HG02798 (cell line): ENCODE data around the gene ARMH3.
"Not testable (repeated sequence)": the region's sequence is repeated elsewhere in the genome, so short reads cannot be mapped to it uniquely, and the experiment has no call there.

Experiments
- ATAC-seq: cut with Tn5 transposase; IDR thresholded peaks from one replicate; pipeline ENCODE4 v1.9.1; 2021; ENCODE audit warnings: mild to moderate bottlenecking; ENCODE audit not compliant: unreplicated experiment, poor library complexity

ARMH3 gene

GRCh38 chr10:102054881-102055646, 909 bp downstream of the ARMH3 start:
- ATAC-seq = not testable (repeated sequence)

GRCh38 chr10:102046095-102046494, 9.9 kb downstream of the ARMH3 start:
- no peak for ATAC-seq

DNA sequence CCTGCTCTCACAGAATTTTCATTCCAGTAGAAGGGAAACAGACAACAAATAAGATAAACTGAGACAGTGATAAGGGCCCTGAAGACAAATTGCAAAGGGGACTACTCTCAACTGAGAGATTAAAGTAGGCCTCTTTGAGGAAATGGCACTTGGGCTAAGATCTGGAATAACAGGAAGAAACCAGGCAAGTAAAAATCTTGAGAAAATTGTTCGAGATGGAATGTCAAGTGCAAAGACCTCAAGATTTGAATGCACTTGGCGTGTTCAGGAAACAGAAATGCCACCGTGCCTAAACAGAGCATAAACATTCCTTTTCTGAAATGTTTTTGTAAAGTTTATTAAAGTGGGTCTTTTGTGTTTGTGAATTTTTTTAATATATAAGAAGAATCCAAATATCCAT, 10.7 kb downstream of the ARMH3 start:
- no peak for ATAC-seq

- ATAC-seq = no peak
These were observed 15.5 kb downstream of the ARMH3 start for GRCh38 chr10:102040305-102041050.

DNA sequence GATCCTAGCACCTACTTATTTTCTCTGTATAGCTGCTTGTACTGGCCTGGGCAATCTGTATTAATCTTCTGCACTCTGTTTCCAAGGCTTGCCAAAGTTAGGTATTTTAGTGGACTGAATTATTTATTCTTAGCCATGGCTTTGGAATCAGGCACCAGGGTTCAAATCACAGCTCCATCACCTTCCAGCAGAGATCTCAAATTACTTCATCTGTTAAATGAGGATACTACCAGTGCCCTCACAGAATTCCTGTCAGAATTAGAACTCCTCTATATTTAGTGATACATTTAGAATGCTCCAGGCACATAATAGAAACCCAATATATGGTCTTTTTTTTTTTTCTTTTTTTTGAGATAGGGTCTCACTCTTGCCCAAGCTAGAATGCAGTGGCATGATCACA, 17.6 kb downstream of the ARMH3 start:
- no peak for ATAC-seq

DNA sequence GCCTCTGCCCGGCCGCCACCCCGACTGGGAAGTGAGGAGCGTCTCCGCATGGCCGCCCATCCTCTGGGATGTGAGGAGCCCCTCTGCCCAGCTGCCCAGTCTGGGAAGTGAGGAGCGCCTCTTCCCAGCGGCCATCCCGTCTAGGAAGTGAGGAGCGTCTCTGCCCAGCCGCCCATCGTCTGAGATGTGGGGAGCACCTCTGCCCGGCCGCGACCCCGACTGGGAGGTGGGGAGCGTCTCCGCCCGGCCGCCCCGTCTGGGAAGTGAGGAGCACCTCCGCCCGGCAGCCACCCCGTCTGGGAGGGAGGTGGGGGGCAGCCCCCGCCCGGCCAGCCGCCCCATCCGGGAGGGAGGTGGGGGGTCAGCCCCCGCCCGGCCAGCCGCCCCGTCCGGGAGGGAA, 20.2 kb downstream of the ARMH3 start:
- not testable (repeated sequence) for ATAC-seq

DNA sequence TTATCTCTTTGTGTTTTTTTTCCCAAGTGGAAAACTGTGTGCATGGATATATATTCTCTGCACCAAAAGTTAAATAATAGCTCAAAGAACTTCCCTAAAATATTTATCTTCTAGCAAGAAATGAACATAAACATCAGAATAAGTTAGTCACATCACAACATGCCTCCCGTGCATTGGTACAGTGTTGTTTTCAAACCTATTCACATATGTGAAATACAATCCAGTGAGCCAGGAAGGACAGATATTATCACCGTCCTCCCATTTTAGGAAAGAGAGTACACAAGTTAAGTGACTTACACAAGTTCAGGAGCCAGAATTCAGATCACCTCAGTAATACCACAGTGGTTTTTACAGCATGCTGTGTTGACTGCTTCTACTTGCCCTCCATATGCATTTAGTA, 22.2 kb downstream of the ARMH3 start:
- ATAC-seq = no peak

DNA sequence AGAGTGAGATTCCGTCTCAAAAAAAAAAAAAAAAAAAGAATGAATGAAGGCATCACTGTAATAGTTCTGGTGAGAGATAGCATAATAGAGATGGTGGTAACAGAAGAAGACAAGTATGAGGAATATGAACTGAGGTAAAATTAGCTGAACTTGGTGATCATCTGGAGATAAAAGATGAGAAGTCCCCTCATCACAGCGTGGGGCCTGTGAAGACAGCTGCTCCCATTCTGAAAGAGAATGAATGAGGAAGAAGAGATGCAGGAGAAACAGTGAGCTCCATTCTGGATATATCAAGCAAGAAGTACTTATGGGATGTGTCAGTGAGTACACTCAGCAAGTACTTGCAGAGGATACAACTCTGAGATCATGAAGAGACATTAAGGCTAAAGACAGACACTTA, 28.7 kb downstream of the ARMH3 start:
- ATAC-seq = no peak

DNA sequence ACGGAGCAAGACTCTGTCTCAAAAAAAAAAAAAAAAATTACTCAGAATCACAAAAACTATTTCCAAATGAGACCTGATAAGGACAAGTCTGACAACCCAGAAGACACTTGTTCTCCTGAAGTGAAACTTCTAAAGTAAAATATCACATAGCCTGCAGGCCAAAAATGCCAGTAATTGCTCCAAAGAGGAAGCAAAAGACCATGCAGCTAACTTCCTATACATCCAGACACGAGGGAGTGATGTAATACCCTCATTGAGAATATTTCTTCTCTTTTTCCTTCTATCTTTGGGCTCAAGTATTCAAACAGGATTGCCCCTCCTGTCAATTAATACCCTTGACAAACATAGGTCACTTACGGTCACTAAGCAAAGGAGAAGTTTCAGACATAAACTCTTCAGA, 31.2 kb downstream of the ARMH3 start:
- no peak for ATAC-seq

- no peak for ATAC-seq
These were observed 35.0 kb downstream of the ARMH3 start for GRCh38 chr10:102020938-102021337.

GRCh38 chr10:102017295-102017694, 38.7 kb downstream of the ARMH3 start:
- no peak for ATAC-seq

DNA sequence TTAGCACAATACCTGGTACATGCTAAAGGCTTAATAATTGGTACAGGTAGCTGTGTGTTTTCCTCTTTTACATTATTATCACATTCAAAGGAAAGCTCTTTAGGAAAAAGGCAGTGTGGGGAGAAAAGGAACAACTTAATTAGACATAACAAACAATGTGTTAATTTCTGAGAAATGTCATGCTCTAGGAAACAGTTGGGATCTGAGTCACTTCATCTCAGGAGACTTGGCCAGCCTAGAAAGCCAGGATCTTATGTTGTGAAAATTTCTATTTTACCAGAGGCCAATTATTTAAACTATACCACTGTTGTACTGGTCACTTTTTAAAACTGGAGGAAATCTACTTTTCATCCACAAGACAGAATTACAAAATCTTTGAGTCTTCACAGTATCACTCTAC, 39.6 kb downstream of the ARMH3 start:
- ATAC-seq = no peak

GRCh38 chr10:102010961-102011360, 45.0 kb downstream of the ARMH3 start:
- ATAC-seq = no peak

DNA sequence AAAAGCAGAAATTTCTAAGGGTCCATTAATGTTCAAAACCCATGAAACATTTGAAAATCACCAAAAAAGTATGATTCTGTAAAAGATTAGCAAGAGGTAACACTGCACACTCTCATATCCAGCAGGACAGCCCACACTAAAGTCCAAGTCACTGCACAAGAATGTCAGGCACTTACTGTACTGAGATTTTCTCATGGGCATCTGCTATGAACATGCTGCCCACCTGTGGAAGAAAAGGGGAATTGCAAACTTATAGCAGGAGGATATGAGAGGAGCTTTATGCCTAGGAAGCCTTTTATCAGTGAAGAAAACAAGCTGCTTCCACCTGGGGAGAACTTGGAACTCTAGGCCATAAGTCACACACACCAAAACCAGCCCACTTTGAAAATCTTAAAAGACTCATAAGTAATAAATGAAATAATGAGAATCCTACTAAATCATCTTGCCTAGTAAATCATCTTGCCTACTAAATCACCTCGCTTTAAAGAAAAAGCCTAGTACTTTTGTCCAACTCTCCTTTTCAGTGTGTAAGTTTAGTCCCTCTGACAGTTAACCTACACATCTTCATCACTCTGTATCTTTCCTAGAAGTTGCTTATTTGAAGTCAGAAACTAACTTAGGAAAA, 46.1 kb downstream of the ARMH3 start:
- ATAC-seq = peak; percentile 62

DNA sequence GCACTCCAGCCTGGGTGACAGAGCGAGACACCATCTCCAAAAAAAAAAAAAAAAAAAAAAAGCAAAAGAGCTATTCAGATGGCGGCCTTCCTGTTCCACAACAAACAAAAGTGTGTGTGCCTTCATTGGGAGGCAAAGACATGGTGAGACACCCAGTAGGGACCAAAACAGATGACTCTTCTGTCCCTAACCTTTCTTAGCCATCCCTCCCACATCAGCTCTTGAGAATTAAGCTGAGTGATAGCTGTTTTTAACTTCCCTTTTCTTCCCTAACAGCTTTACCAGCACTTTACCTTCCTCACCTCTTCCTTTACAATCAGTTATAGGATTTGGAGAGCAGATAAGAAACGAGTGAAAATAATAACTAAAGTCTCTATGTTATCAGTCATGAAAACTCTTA, 48.2 kb downstream of the ARMH3 start:
- no peak for ATAC-seq

DNA sequence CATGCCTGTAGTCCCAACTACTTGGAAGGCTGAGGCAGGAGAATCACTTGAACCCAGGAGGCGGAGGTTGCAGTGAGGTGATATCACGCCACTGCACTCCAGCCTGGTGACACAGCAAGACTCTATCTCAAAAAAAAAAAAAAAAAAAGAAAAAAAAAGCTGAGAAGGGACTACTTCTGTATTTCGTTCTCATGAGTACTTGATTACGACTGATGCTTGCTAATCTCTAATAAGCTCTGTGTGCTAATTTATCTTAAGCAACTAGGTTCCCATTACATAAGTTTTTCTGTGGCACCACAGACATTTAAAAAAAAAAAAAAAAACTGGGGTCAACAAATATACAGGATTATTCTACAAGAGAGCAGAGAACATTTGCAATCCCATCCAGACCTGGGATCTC, 48.9 kb downstream of the ARMH3 start:
- not testable (repeated sequence) for ATAC-seq

- no peak for ATAC-seq
These were observed 51.6 kb downstream of the ARMH3 start for GRCh38 chr10:102004376-102004775.

DNA sequence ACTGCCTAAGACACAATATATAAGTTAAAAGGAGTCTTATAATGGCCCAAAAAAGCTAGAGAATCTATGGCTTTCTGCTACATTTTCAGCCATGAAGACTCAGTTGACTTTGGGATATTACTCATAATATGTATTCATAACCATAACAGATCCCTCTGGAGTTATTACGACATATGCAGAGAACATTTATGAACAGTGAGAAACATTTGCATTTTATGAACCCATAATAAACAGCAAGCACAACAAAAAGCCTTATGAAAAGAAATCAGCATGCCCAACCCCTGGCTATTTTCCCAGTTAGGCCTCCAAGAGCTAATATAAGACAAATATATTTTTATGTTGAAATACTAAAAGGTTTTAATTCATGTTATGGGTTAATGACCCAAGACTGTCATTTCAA, 52.4 kb downstream of the ARMH3 start:
- no peak for ATAC-seq

DNA sequence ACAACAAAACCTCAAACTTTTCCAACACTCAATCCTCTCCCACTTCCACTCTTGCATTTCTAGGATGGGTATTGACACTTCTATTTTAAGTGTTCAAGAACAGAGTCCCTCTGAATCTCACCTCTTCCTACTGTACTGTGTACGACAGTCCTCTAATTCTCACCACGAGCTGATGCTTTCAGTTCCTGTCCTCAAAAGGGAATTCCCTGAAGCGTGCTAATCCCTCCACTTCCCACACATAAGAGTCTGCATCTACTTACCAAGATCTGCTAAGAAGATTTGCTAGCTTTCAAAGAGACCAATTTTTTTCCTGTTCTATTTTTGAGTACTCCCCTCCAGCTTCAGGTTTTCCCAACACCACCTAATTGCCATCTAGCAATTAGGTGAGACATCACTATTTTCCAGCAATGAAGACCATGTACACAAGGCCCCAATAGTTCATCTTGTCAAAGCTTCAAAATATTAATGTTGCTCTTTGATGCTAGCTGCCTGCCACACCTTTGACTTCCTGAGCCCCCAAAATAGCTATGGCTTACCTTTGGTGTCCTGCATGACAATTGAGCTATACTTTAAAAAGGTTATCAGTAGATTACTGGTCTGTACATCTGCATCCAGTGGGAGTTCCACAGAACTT, 54.4 kb downstream of the ARMH3 start:
- peak; percentile 82 for ATAC-seq

DNA sequence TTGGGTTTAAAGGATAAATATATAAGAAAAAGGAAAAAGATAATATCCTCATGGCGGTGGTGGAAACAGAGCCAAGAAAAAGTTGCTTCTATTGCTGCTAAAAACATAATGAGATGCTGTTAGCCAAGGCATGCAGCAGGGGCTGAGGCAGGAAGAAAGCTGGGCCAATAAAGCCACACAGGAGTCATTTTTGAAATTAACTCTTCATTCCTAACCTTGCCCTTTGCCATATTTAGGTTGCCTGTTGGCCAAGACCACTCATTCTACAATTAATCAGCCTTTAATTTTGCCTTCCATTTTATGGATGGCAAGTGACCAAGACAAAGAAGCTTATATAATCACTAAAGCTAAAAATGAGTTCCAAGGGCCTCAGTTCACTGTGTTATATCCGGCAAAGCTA, 58.2 kb downstream of the ARMH3 start:
- no peak for ATAC-seq
